ENCODE results near the gene FBXO33.

- no peak for TF ChIP-seq CTCF (IDR thresholded peaks at IDR 0.05)
- TF ChIP-seq POLR2AphosphoS5 (IDR thresholded peaks at IDR 0.05) = no peak
- no peak for TF ChIP-seq POLR2A (IDR thresholded peaks at IDR 0.05)
Observed at GRCh38 chr14:39350866-39351265, 81.4 kb downstream of the FBXO33 start.
